Epidermal melanocyte (primary cell): ENCODE results near the gene GSTO1.
"Not testable (repeated sequence)": the region's sequence is repeated elsewhere in the genome, so short reads cannot be mapped to it uniquely, and the experiment has no call there.

ENCODE experiments used
- DNase-seq: peaks from one replicate; pipeline ENCODE4 v3.0.0; 2011; ENCODE audit warnings: low spot score; ENCODE audit not compliant: insufficient read length

The GSTO1 gene

GRCh38 chr10:104254493-104255310, at the start of gene GSTO1:
GSTO1 (plus strand) TSS chr10:104254892; CDS start chr10:104254929, 37 bp downstream.
- DNase-seq = peak; percentile 75

- no peak for DNase-seq
Observed at GRCh38 chr10:104208730-104209129, 46.0 kb upstream of the GSTO1 start.

GRCh38 chr10:104209575-104210198, 45.0 kb upstream of the GSTO1 start:
- peak; percentile 43 for DNase-seq

GRCh38 chr10:104216631-104217030, 38.1 kb upstream of the GSTO1 start:
- no peak for DNase-seq

GRCh38 chr10:104218751-104219150, 35.9 kb upstream of the GSTO1 start:
- DNase-seq = no peak

- no peak for DNase-seq
Observed at GRCh38 chr10:104220522-104220921, 34.2 kb upstream of the GSTO1 start.

GRCh38 chr10:104223304-104223703, 31.4 kb upstream of the GSTO1 start:
- DNase-seq = no peak

GRCh38 chr10:104230490-104230889, 24.2 kb upstream of the GSTO1 start:
- no peak for DNase-seq

- DNase-seq = peak; percentile 99
Observed at GRCh38 chr10:104231784-104232612, 22.7 kb upstream of the GSTO1 start, which contains the start of gene CFAP43. CFAP43 (minus strand) TSS chr10:104232364; CDS start chr10:104232246, 118 bp downstream.

- DNase-seq = no peak
Observed at GRCh38 chr10:104232613-104233102, 22.0 kb upstream of the GSTO1 start.

GRCh38 chr10:104233817-104234216, 20.9 kb upstream of the GSTO1 start:
- DNase-seq = no peak

- no peak for DNase-seq
Observed at GRCh38 chr10:104234934-104235333, 19.8 kb upstream of the GSTO1 start.

GRCh38 chr10:104235801-104236200, 18.9 kb upstream of the GSTO1 start:
- DNase-seq = no peak

- no peak for DNase-seq
Observed at GRCh38 chr10:104240078-104240477, 14.6 kb upstream of the GSTO1 start.

- no peak for DNase-seq
Observed at GRCh38 chr10:104242545-104242944, 12.1 kb upstream of the GSTO1 start.

- peak; percentile 50 for DNase-seq
Observed at GRCh38 chr10:104243009-104243408, 11.7 kb upstream of the GSTO1 start.

- DNase-seq = no peak
Observed at GRCh38 chr10:104243512-104243911, 11.2 kb upstream of the GSTO1 start.

GRCh38 chr10:104245066-104245632, 9.5 kb upstream of the GSTO1 start:
- no peak for DNase-seq

- DNase-seq = no peak
Observed at GRCh38 chr10:104246976-104247375, 7.7 kb upstream of the GSTO1 start.

GRCh38 chr10:104247513-104248146, 7.1 kb upstream of the GSTO1 start:
- DNase-seq = no peak

- DNase-seq = not testable (repeated sequence)
Observed at GRCh38 chr10:104248931-104249330, 5.8 kb upstream of the GSTO1 start.
